GM12873 (cell line): ENCODE measurements around the gene ADCY9.

ENCODE experiments used
- CTCF ChIP-seq: IDR thresholded peaks from 2 replicates; pipeline ENCODE4 v1.5.1; 2012; ENCODE audit warnings: low read depth, mild to moderate bottlenecking, moderate library complexity, low read length, control low read depth; ENCODE audit not compliant: insufficient read depth; ENCODE audit errors: missing control alignments

The ADCY9 gene

GRCh38 chr16:3912897-3913296 lies 203.3 kb downstream of the ADCY9 start:
- no peak for TF ChIP-seq CTCF
